HG02588 (cell line): Measurements from ENCODE around the gene SMIM24.

Experiments
- ATAC-seq: cut with Tn5 transposase; IDR thresholded peaks from one replicate; pipeline ENCODE4 v1.9.1; 2021; ENCODE audit warnings: mild to moderate bottlenecking, moderate library complexity; ENCODE audit not compliant: unreplicated experiment

The SMIM24 gene

GRCh38 chr19:3476830-3477229, 3.5 kb downstream of the SMIM24 start:
- ATAC-seq: no peak

- no peak for ATAC-seq
Measured at GRCh38 chr19:3475449-3475848, 4.9 kb downstream of the SMIM24 start.

GRCh38 chr19:3474614-3475013, 5.7 kb downstream of the SMIM24 start:
- no peak for ATAC-seq

- ATAC-seq: no peak
Measured at GRCh38 chr19:3474010-3474409, 6.3 kb downstream of the SMIM24 start.

GRCh38 chr19:3471954-3472655, 8.2 kb downstream of the SMIM24 start:
- no peak for ATAC-seq

GRCh38 chr19:3470500-3471128, 9.7 kb downstream of the SMIM24 start:
- ATAC-seq: no peak

- ATAC-seq: no peak
Measured at GRCh38 chr19:3469638-3470499, 10.5 kb downstream of the SMIM24 start.

GRCh38 chr19:3468211-3468610, 12.1 kb downstream of the SMIM24 start:
- no peak for ATAC-seq

GRCh38 chr19:3467437-3468198, 12.7 kb downstream of the SMIM24 start:
- no peak for ATAC-seq

- ATAC-seq: no peak
Measured at GRCh38 chr19:3466635-3467034, 13.7 kb downstream of the SMIM24 start.

- ATAC-seq: no peak
Measured at GRCh38 chr19:3465552-3465951, 14.8 kb downstream of the SMIM24 start.

GRCh38 chr19:3464587-3465235, 15.6 kb downstream of the SMIM24 start:
- ATAC-seq: no peak

GRCh38 chr19:3463714-3464586, 16.4 kb downstream of the SMIM24 start:
- ATAC-seq: no peak

- no peak for ATAC-seq
Measured at GRCh38 chr19:3462991-3463713, 17.2 kb downstream of the SMIM24 start.

- ATAC-seq: no peak
Measured at GRCh38 chr19:3459965-3460582, 20.3 kb downstream of the SMIM24 start.

GRCh38 chr19:3459089-3459881, 21.0 kb downstream of the SMIM24 start:
- no peak for ATAC-seq

- ATAC-seq: no peak
Measured at GRCh38 chr19:3458229-3459088, 21.9 kb downstream of the SMIM24 start.
